ENCODE measurements around the gene ARHGAP23. TPM values are rescaled to one million over a fixed set of nuclear protein-coding genes. Genes with fewer than 3 reads are reported as not detected.

The ARHGAP23 gene
- total and polyA plus RNA-seq, 2 experiments from 2014 or later, result 16.0 to 30.0 TPM

DNA sequence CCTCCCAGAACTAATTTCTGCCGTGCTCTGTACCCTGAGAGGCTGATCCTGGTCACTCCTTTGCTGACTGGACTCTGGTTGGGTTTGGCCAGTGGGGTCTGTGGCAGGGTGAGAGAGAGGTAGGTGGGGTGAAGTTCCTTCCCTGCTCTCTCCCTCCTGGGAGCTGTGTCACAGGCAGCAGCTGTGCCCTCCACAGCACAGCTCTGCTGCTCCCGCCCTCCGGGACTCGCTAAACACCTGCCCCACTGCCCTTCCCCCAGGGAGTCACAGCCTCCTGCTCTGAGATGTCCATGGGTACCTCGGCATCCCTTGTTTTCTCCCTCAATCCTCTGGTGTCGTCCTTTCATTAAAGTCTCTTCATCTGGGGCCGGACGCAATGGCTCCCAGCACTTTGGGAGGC is 111.1 kb downstream of the ARHGAP23 start:
- Histone ChIP-seq H3K9me3 (ENCODE audit: low read depth) (no peaks in the 10 kb centered on the region), H3K4me2 (no peak overlapping the region), H4K20me1 (ENCODE audit: insufficient read depth, poor library complexity, severe bottlenecking) (no peaks in the 10 kb centered on the region), H2AFZ (no peak overlapping the region), H3K4me3 (no peak overlapping the region), H3K27ac (no peak overlapping the region), H3K9me2 (replicated peaks; ENCODE audit: insufficient read depth) (no peaks in the 10 kb centered on the region), H3K79me2 (no peaks in the 10 kb centered on the region), H3K36me3 (replicated peaks; ENCODE audit: insufficient read depth, low read depth) (no peaks in the 10 kb centered on the region), H3K27me3 (no peaks in the 10 kb centered on the region), H3K4me1 (ENCODE audit: insufficient read depth) (no peaks in the 10 kb centered on the region)
- WGBS (ENCODE audit: low lambda C conversion rate, missing lambda C conversion rate), result 78% methylated on average over 8 of the region's 8 CpGs
- no peak for DNase-seq (ENCODE audit: low spot score)
- TF ChIP-seq EZH2 (IDR thresholded peaks at IDR 0.05; ENCODE audit: borderline replicate concordance) (no peak), EZH2phosphoT487 (IDR thresholded peaks at IDR 0.05; ENCODE audit: low read depth, severe bottlenecking, unreplicated experiment) (no peak)
- TF ChIP-seq, protein P1, sequence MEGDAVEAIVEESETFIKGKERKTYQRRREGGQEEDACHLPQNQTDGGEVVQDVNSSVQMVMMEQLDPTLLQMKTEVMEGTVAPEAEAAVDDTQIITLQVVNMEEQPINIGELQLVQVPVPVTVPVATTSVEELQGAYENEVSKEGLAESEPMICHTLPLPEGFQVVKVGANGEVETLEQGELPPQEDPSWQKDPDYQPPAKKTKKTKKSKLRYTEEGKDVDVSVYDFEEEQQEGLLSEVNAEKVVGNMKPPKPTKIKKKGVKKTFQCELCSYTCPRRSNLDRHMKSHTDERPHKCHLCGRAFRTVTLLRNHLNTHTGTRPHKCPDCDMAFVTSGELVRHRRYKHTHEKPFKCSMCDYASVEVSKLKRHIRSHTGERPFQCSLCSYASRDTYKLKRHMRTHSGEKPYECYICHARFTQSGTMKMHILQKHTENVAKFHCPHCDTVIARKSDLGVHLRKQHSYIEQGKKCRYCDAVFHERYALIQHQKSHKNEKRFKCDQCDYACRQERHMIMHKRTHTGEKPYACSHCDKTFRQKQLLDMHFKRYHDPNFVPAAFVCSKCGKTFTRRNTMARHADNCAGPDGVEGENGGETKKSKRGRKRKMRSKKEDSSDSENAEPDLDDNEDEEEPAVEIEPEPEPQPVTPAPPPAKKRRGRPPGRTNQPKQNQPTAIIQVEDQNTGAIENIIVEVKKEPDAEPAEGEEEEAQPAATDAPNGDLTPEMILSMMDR (IDR thresholded peaks at IDR 0.05; ENCODE audit: poor library complexity), result no peak

DNA sequence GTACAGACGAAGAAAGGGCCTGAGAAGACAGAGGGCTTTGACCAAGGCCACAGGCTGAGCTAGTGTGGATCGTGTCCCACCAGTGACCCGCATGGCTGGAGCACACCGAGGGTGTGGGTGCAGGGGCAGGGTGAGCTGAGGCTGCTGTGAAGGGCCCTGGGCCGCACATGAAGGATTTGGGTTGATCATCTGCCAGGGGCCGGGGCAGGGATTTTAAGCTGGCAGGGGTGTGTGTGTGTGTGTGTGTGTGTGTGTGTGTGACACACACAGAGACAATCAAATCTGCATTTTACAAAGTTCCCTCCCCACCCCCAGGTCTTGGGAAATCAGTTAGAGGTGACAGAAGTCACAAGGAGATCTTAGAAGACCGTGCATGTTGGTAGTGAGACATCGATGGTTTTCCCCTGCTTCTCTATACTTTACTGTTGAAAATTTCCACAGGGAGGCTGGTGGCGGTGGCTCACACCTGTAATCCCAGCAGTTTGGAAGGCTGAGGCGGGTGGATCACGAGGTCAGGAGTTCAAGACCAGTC is 112.3 kb downstream of the ARHGAP23 start:
- no peaks in the 10 kb centered on the region for H3K4me1 ChIP-seq (ENCODE audit: insufficient read depth)
- TF ChIP-seq EZH2 (IDR thresholded peaks at IDR 0.05; ENCODE audit: borderline replicate concordance) (no peak), EZH2phosphoT487 (IDR thresholded peaks at IDR 0.05; ENCODE audit: low read depth, severe bottlenecking, unreplicated experiment) (no peak)
- TF ChIP-seq, protein P1 (IDR thresholded peaks at IDR 0.05; ENCODE audit: poor library complexity), result no peak
- 96% methylated on average over 10 of the region's 11 CpGs for WGBS (ENCODE audit: low lambda C conversion rate, missing lambda C conversion rate)
- H3K27me3 ChIP-seq, result no peaks in the 10 kb centered on the region
- no peak for DNase-seq (ENCODE audit: low spot score)
- no peaks in the 10 kb centered on the region for H4K20me1 ChIP-seq (ENCODE audit: insufficient read depth, poor library complexity, severe bottlenecking)
- no peaks in the 10 kb centered on the region for H3K9me2 ChIP-seq (replicated peaks; ENCODE audit: insufficient read depth)
- no peak overlapping the region for H3K27ac ChIP-seq
- no peaks in the 10 kb centered on the region for H3K36me3 ChIP-seq (replicated peaks; ENCODE audit: insufficient read depth, low read depth)
- no peak overlapping the region for H3K4me2 ChIP-seq
- H3K79me2 ChIP-seq, result no peaks in the 10 kb centered on the region
- H3K9me3 ChIP-seq (ENCODE audit: low read depth), result no peaks in the 10 kb centered on the region
- no peak overlapping the region for H2AFZ ChIP-seq
- H3K4me3 ChIP-seq, result no peak overlapping the region

DNA sequence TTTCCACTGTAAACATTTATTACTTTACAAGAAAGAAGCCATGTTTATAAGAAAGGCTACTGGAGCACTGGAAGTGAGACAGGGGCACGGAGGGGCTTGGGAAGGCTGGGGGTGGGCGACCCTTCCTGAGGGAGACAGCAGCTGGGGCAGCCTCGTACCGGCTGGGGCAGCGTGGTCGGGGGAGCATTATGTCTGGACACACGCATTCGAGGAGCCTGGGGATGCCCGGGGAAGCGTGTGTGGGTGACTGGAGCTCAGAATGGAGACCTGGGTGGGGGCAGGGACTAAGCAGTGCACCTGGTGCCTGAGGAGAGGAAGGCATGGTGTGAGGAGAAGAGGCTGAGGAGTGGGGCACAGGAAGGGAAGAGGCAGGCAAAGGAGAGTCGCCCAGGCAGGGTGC is 113.0 kb downstream of the ARHGAP23 start:
- Histone ChIP-seq H3K4me1 (ENCODE audit: insufficient read depth) (no peaks in the 10 kb centered on the region), H4K20me1 (ENCODE audit: insufficient read depth, poor library complexity, severe bottlenecking) (no peaks in the 10 kb centered on the region), H2AFZ (no peak overlapping the region), H3K4me2 (no peak overlapping the region), H3K9me3 (ENCODE audit: low read depth) (no peaks in the 10 kb centered on the region), H3K79me2 (no peaks in the 10 kb centered on the region), H3K27ac (no peak overlapping the region), H3K36me3 (replicated peaks; ENCODE audit: insufficient read depth, low read depth) (no peaks in the 10 kb centered on the region), H3K27me3 (no peaks in the 10 kb centered on the region), H3K4me3 (no peak overlapping the region), H3K9me2 (replicated peaks; ENCODE audit: insufficient read depth) (no peaks in the 10 kb centered on the region)
- no peak for TF ChIP-seq EZH2 (IDR thresholded peaks at IDR 0.05; ENCODE audit: borderline replicate concordance)
- no peak for TF ChIP-seq EZH2phosphoT487 (IDR thresholded peaks at IDR 0.05; ENCODE audit: low read depth, severe bottlenecking, unreplicated experiment)
- 83% methylated on average over 11 of the region's 11 CpGs for WGBS (ENCODE audit: low lambda C conversion rate, missing lambda C conversion rate)
- no peak for DNase-seq (ENCODE audit: low spot score)

DNA sequence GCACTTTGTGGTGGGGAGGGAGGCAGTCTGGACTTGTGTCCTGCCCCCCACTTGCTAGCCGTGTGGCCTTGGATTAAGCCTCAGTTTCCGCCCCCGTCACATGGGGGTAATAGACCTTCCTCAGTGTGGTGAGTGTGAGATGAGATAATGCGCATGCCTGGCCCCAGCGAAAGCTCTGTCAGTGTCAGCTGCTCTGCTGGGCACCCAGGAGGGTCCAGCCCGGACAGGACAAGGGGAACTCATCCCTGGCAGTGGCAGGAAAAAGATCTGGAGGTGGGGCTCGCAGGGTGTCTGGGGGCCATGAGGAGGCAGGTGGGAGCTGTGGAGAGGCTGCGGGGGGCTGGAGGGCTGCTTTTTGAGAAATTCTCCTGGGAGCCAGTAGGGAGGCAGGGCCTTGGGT is 114.0 kb downstream of the ARHGAP23 start:
- WGBS (ENCODE audit: low lambda C conversion rate, missing lambda C conversion rate), result 88% methylated on average over 8 of the region's 8 CpGs
- no peaks in the 10 kb centered on the region for H3K36me3 ChIP-seq (replicated peaks; ENCODE audit: insufficient read depth, low read depth)

More for the DNA sequence above, 114.0 kb downstream of the ARHGAP23 start:
- Histone ChIP-seq H2AFZ (no peak overlapping the region), H3K9me2 (replicated peaks; ENCODE audit: insufficient read depth) (no peaks in the 10 kb centered on the region), H3K4me2 (no peak overlapping the region), H3K79me2 (no peaks in the 10 kb centered on the region), H3K27ac (no peak overlapping the region), H3K9me3 (ENCODE audit: low read depth) (no peaks in the 10 kb centered on the region), H3K27me3 (no peaks in the 10 kb centered on the region), H3K4me3 (no peak overlapping the region), H4K20me1 (ENCODE audit: insufficient read depth, poor library complexity, severe bottlenecking) (no peaks in the 10 kb centered on the region), H3K4me1 (ENCODE audit: insufficient read depth) (no peaks in the 10 kb centered on the region)
- TF ChIP-seq, protein P1 (IDR thresholded peaks at IDR 0.05; ENCODE audit: poor library complexity), result no peak
- TF ChIP-seq EZH2 (IDR thresholded peaks at IDR 0.05; ENCODE audit: borderline replicate concordance), result no peak
- no peak for TF ChIP-seq EZH2phosphoT487 (IDR thresholded peaks at IDR 0.05; ENCODE audit: low read depth, severe bottlenecking, unreplicated experiment)
- DNase-seq (ENCODE audit: low spot score), result no peak

All from hepatocyte (in vitro differentiated cells).